Measurements from ENCODE around the gene ATXN7L2. TPM values are rescaled to one million over a fixed set of nuclear protein-coding genes. Genes with fewer than 3 reads are reported as not detected.
"Not testable (repeated sequence)": the region's sequence is repeated elsewhere in the genome, so short reads cannot be mapped to it uniquely, and the experiment has no call there.

Gene ATXN7L2
- 11.3 and 13.0 TPM in 2 replicates for total RNA-seq

GRCh38 chr1:109483672-109484518 is at the start of gene ATXN7L2:
ATXN7L2 (plus strand) TSS chr1:109483905; CDS start chr1:109483954, 49 bp downstream.
- intact Hi-C loops (cut with micrococcal nuclease), result loop anchor here (1.0 to 5.0 kb wide), 12 partner anchors 10 to 550 kb away; partner anchors contain the start of genes AMIGO1, CELSR2, CYB561D1 and ELAPOR1

- intact Hi-C loops (cut with micrococcal nuclease), result no loop called here
Observed at GRCh38 chr1:109434484-109434883, 49.2 kb upstream of the ATXN7L2 start.

- intact Hi-C loops (cut with micrococcal nuclease), result no loop called here
Observed at GRCh38 chr1:109438798-109439297, 44.9 kb upstream of the ATXN7L2 start.

GRCh38 chr1:109441069-109441468 is 42.6 kb upstream of the ATXN7L2 start:
- intact Hi-C loops (cut with micrococcal nuclease), result no loop called here

GRCh38 chr1:109443476-109443875 is 40.2 kb upstream of the ATXN7L2 start:
- intact Hi-C loops (cut with micrococcal nuclease), result no loop called here

GRCh38 chr1:109444346-109444745 is 39.4 kb upstream of the ATXN7L2 start:
- intact Hi-C loops (cut with micrococcal nuclease), result no loop called here

- intact Hi-C loops (cut with micrococcal nuclease), result not testable (repeated sequence)
Observed at GRCh38 chr1:109445949-109446695, 37.6 kb upstream of the ATXN7L2 start.

GRCh38 chr1:109447524-109447923 is 36.2 kb upstream of the ATXN7L2 start:
- intact Hi-C loops (cut with micrococcal nuclease), result no loop called here

- intact Hi-C loops (cut with micrococcal nuclease), result no loop called here
Observed at GRCh38 chr1:109454497-109455133, 29.1 kb upstream of the ATXN7L2 start.

GRCh38 chr1:109457819-109458218 is 25.9 kb upstream of the ATXN7L2 start:
- intact Hi-C loops (cut with micrococcal nuclease), result no loop called here

- intact Hi-C loops (cut with micrococcal nuclease), result loop anchor here (1.0 to 5.0 kb wide), 2 partner anchors 17 to 39 kb away; partner anchors contain the start of genes ATXN7L2 and PSMA5
Observed at GRCh38 chr1:109466125-109466451, 17.6 kb upstream of the ATXN7L2 start.

GRCh38 chr1:109466452-109467300 is 17.0 kb upstream of the ATXN7L2 start, which contains the start of gene SYPL2:
SYPL2 (plus strand) TSS chr1:109466546; CDS start chr1:109466844, 298 bp downstream.
- intact Hi-C loops (cut with micrococcal nuclease), result loop anchor here (1.0 to 5.0 kb wide), 2 partner anchors 17 to 39 kb away; partner anchors contain the start of genes ATXN7L2 and PSMA5

GRCh38 chr1:109467301-109467777 is 16.4 kb upstream of the ATXN7L2 start:
- intact Hi-C loops (cut with micrococcal nuclease), result loop anchor here (5.0 kb wide), 1 partner anchor 40 kb away; the partner anchor contains the start of gene PSMA5

GRCh38 chr1:109468061-109468460 is 15.6 kb upstream of the ATXN7L2 start:
- intact Hi-C loops (cut with micrococcal nuclease), result loop anchor here (5.0 kb wide), 1 partner anchor 41 kb away; the partner anchor contains the start of gene PSMA5

GRCh38 chr1:109468903-109469302 is 14.8 kb upstream of the ATXN7L2 start:
- intact Hi-C loops (cut with micrococcal nuclease), result loop anchor here (5.0 kb wide), 1 partner anchor 42 kb away; the partner anchor contains the start of gene PSMA5

- intact Hi-C loops (cut with micrococcal nuclease), result no loop called here
Observed at GRCh38 chr1:109470245-109470644, 13.5 kb upstream of the ATXN7L2 start.

- intact Hi-C loops (cut with micrococcal nuclease), result no loop called here
Observed at GRCh38 chr1:109472779-109473178, 10.9 kb upstream of the ATXN7L2 start.

- intact Hi-C loops (cut with micrococcal nuclease), result not testable (repeated sequence)
Observed at GRCh38 chr1:109473284-109474057, 10.2 kb upstream of the ATXN7L2 start.

GRCh38 chr1:109474697-109475096 is 9.0 kb upstream of the ATXN7L2 start:
- intact Hi-C loops (cut with micrococcal nuclease), result no loop called here
